Activated naive CD4-positive, alpha-beta T cell treated with anti-CD3 and anti-CD28 coated beads, Interleukin-2, amount 50 U/mL, for 72 hours (primary cell): ENCODE measurements around the gene PAF1. TPM values are rescaled to one million over a fixed set of nuclear protein-coding genes. Genes with fewer than 3 reads are reported as not detected.
A peak's percentile ranks its signal among the peaks of the same experiment; 100 is the strongest.

Source experiments
- ATAC-seq, 2 donors: fragments of 150-1000 bp; cut with Tn5 transposase; 2 replicates each; pipeline ENCODE4 v1.10.0; 2021; ENCODE audit warnings: mild to moderate bottlenecking in 2 of 2, moderate library complexity in 2 of 2
- DNase-seq, 2 donors: peaks; one replicate each; pipeline ENCODE4 v3.0.0; 2021 to 2022; ENCODE audit warnings: low spot score in 2 of 2
- H3K27ac Mint-ChIP-seq, 2 donors: one replicate each; pipeline ENCODE4 v1.8.0; 2022; ENCODE audit warnings: mild to moderate bottlenecking in 2 of 2, mixed read lengths in 2 of 2
- H3K36me3 Mint-ChIP-seq, 2 donors: one replicate each; pipeline ENCODE4 v1.8.0; 2022; ENCODE audit warnings: mixed read lengths in 2 of 2
- H3K9me3 Mint-ChIP-seq, 2 donors: one replicate each; pipeline ENCODE4 v1.8.0; 2022; ENCODE audit warnings: mixed read lengths in 2 of 2
- total RNA-seq, 2 donors: library from RNA; stranded (reverse); gene quantifications; one replicate each; pipeline ENCODE4 v1.2.3, GENCODE V29; 2022

The PAF1 gene
- total RNA-seq, 2 donors from 2014 or later, result 42.2 to 58.2 TPM

DNA sequence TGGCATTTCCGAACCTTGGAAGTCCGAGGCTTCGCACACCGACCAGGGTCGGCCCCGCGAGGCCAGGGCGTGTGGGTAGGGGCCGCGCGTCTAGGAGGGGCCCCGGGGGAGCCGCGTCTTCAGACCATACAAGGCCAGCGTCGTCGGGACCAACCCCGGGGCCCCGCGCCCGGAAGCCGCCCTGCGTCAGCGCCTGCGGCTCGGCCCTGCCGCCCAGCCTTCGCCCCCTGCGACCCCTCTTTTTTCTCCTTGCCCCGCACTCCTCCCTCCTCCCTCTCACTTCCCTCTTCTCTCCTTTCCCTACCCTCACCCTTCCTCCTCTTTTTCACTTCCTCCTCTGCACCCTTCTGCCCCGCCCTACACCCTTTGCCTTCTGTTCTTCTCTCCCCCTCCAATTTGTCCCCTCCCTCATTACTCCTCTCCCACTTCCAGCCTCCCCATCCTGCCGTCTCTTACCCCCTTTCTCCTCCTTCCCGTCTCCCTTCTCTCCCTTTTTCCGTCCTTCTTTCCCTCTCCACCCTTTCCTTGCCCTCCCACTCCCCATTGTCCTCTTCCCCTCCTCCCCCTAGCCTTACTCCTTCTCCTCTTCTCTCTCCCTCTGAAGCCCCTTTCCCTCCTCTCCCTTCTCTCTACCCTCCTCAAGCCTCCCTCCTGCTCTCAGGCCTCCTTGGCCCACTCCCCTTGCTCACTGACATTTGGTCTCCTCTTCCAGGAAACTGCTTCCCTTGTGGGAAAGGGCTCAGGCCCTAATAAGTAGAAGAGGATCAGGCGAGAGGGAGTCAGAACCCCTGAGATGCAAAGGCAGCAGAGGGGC, 19.3 kb upstream of the PAF1 start:
- H3K9me3 Mint-ChIP-seq, result no peaks in the 10 kb centered on the region
- peak; percentile 67 to 82 for DNase-seq
- H3K36me3 Mint-ChIP-seq, result peaks cover 34% of the 10 kb centered on the region in 2 donors
- peak overlapping the region; percentile 95 to 99 for H3K27ac Mint-ChIP-seq
- ATAC-seq, result peak; percentile 31 to 36

DNA sequence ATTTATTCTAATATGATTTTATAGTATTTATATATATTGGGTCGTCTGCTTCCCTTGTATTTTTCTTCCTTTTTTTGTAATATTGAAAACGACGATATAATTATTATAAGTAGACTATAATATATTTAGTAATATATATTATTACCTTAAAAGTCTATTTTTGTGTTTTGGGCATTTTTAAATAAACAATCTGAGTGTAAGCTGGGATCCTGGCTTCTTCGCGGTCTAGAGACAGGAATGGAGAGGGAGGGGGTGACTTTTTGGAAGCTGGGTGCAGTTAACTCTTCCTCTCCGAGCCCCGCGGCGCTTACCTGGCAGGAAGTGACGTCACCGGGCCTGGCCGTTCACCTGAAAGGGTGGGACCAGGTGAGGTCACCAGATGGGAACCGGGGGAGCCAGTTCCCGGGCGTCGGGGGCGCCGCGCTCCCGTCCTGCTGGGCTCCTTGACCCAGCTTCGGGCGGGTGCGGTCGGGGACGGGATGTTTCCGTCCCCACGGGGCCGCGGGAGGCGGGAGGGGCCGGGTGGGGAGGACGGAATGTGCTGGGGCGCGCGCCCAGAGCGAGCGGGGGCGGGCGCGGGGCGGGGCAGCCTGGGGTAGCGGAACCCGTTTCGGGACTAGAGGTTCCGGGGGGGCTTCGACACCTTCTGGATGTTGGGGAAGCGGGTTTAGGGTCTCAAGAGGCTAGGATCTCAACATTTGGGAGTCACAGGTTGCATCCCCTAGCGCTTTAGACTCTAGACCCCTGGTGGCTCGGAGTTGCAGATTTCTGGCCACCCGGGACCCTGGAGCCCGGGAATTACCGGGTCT, 18.5 kb upstream of the PAF1 start:
- peaks cover 32 to 34% of the 10 kb centered on the region in 2 donors for H3K36me3 Mint-ChIP-seq
- no peaks in the 10 kb centered on the region for H3K9me3 Mint-ChIP-seq
- DNase-seq, result peak; percentile 77 to 86
- ATAC-seq, result peak; percentile 5 to 7
- peak overlapping the region; percentile 95 to 99 for H3K27ac Mint-ChIP-seq

DNA sequence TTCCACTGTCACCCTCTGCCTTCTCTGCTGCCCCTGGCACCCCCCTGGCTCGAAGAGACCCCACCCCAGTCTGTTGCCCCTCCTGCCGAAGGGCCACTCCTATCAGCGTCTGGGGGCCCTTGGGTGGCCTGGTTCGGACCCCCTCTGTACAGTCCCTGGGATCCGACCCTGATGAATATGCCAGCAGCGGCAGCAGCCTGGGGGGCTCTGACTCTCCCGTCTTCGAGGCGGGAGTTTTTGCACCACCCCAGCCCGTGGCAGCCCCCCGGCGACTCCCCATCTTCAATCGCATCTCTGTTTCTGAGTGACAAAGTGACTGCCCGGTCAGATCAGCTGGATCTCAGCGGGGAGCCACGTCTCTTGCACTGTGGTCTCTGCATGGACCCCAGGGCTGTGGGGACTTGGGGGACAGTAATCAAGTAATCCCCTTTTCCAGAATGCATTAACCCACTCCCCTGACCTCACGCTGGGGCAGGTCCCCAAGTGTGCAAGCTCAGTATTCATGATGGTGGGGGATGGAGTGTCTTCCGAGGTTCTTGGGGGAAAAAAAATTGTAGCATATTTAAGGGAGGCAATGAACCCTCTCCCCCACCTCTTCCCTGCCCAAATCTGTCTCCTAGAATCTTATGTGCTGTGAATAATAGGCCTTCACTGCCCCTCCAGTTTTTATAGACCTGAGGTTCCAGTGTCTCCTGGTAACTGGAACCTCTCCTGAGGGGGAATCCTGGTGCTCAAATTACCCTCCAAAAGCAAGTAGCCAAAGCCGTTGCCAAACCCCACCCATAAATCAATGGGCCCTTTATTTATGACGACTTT, 17.7 kb upstream of the PAF1 start:
- DNase-seq (no peak), ATAC-seq (no peak)
- H3K9me3 Mint-ChIP-seq, result no peaks in the 10 kb centered on the region
- H3K27ac Mint-ChIP-seq, result peak overlapping the region; percentile 98 to 99
- H3K36me3 Mint-ChIP-seq, result peaks cover 24 to 34% of the 10 kb centered on the region in 2 donors

- ATAC-seq (no peak), DNase-seq (peak; percentile 60 to 76)
- Mint-ChIP-seq H3K9me3 (no peaks in the 10 kb centered on the region), H3K27ac (peak overlapping the region; percentile 98 to 99), H3K36me3 (peaks cover 24 to 34% of the 10 kb centered on the region in 2 donors)
Measured at GRCh38 chr19:39407660-39408391, 16.9 kb upstream of the PAF1 start.

- DNase-seq (peak in 1 of 2 donors; percentile 65), ATAC-seq (no peak)
- H3K36me3 Mint-ChIP-seq, result peaks cover 24 to 34% of the 10 kb centered on the region in 2 donors
- no peaks in the 10 kb centered on the region for H3K9me3 Mint-ChIP-seq
- peak overlapping the region; percentile 96 to 99 for H3K27ac Mint-ChIP-seq
Measured at GRCh38 chr19:39407410-39407659, 16.4 kb upstream of the PAF1 start.

DNA sequence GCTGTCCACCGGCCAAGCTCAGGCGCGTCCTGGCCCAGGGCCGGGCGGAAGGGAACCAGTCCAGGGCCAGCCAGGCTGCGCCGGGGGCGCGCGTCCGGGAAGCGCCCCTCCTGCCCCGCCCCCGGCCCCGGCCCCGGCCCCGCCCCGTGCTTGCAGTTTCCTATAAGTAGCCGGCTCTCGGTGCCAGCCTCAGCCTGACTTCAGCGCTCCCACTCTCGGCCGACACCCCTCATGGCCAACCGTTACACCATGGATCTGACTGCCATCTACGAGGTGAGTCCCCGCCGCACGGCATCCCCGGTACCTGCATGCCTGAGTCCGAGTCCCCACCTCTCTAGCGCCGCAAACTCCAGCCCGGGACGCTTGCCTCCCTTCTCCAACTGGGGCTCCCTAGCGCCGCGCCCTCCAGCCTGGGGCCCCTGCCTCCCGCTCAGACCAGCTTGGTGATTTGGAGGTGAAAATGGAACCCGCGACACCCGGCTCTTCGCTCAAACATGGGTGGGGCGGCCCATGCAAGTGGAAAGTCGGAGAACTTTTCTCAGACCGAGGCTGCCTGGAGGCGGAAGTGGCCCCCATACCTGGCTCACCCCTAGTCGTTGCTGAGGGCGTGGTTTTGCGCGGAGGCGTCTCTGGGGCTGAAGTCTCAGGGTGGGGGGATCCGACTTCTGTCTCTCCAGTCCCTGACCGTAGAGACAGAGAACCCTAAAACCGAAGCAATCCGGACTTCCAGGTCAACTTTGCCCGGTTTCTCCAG, 15.9 kb upstream of the PAF1 start, which contains the start of gene ZFP36:
TSS of gene ZFP36 (plus strand) at position 192 of the 754 bp plus-strand sequence. CDS start at position 250, 58 bp downstream.
- Mint-ChIP-seq H3K9me3 (no peaks in the 10 kb centered on the region), H3K27ac (peak within 1 kb of the TSS; percentile 98 to 99), H3K36me3 (peaks cover 24 to 34% of the 10 kb centered on the region in 2 donors)
- ATAC-seq (peak; percentile 19 to 42), DNase-seq (peak; percentile 88 to 89)

DNA sequence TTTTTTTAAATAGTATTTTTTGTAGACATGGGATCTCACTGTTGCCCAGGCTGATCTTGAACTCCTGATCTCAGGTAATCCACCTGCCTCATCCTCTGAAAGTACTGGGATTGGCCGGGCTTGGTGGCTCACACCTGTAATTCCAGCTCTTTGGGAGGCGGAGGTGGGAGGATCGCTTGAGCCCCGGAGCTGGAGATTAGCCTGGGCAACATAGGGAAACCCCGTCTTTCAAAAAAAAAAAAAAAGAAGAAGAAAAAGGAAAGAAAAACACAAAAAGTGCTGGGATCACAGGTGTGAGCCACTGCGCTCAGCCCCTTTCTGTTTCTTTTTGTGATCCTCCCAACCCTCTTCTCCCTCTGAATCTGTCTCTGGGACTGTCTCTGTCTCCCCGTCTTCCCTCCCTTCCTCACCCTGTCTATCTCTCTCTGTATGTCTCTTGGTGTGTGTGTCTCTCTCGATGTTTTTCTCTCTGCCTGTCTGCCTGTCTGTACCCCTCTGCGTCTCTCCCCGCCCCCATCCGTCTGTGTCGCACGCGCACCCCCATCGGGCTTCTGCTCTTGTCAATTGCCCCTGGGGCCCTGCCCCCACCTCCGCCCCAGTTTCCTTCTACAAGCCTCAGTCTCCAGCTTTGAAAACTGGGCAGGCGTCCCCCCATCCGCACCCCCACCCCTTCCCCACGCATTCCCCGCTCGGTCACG, 15.2 kb upstream of the PAF1 start:
- Mint-ChIP-seq H3K27ac (peak overlapping the region; percentile 94 to 99), H3K36me3 (peaks cover 24 to 29% of the 10 kb centered on the region in 2 donors), H3K9me3 (no peaks in the 10 kb centered on the region)
- ATAC-seq (peak in 1 of 2 donors; percentile 20), DNase-seq (peak in 1 of 2 donors; percentile 83)

DNA sequence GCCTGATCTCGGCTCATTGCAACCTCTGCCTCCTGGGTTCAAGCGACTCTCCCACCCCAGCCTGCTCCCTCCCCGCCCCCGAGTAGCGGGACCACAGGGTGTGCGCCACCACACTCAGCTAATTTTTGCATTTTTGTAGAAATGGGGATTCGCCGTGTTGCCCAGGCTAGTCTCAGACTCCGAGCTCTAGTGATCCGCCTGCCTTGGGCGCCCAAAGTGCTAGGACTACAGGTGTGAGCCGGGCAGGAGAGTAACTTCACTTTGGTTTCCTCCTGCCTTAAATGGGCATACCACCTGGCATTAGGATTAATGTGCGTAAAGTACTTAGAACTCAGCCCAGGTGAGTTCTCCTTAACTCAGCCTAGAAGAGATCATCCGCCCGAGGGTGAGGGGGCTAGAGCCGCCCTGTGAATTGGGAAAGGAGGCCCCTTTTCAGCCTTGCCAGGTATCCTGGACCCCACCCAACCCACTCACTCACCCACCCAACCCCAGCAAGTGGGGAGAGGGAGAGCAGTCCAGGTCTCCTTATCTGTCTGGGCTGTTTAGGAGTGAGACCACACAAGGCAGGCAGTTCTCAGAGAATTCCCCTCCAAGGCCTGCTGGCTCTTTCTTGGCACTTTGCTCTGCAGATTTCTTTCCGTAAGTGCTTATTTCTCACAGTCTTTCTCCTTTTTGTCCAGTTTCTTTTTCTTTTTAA, 14.5 kb upstream of the PAF1 start:
- Mint-ChIP-seq H3K36me3 (peaks cover 23 to 24% of the 10 kb centered on the region in 2 donors), H3K9me3 (no peaks in the 10 kb centered on the region), H3K27ac (peak overlapping the region in 1 of 2 donors; percentile 99)
- ATAC-seq, result no peak
- no peak for DNase-seq

DNA sequence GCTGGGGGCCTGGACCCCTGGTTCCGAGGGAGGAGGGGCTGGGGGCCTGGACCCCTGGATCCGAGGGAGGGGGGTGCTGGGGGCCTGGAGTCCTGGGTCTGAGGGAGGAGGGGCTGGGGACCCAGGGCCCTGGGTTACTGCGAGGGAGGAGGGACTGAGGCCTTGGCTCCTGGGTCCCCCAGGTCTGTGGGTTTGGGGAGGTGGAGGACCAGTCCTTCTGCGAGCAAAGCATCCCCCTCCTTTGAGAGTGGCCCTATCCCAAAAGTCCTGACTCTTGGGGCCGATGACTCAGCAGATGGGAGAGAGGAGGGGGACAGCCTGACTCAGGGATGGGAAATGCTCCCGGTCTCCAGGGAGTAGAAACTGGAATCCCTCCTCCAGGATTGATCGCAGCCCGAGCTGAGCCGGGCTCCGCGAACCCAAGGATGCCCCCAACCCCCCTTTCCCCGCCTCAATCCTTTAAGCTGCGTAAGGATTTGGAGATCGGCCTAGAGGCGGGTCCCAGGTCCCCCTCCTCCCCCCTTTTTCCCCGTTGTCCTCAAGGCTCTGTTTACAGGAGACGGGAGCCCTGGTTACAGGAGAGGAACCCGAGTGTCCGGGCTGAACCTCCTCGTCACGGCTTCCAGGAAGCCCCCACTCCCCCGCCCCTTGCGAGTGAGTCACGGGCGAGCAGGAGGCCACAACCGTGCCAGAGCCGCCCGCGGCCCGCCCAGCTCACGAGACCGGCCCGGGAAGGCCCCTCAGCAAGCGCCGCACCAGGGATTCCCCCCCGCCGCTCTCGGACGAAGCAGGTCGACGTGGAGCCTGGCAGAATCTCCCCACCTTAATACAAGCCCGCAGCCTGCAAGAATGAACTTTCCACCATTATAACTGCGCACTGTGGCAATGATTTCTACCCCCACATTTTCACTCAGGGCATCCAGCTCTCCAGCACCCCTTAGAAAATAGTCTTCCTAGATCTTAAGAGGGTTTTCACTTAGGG, 12.7 kb upstream of the PAF1 start:
- Mint-ChIP-seq H3K27ac (peak overlapping the region; percentile 98 to 99), H3K9me3 (no peaks in the 10 kb centered on the region), H3K36me3 (peaks cover 17 to 18% of the 10 kb centered on the region in 2 donors)
- DNase-seq (peak; percentile 89 to 99), ATAC-seq (peak; percentile 34 to 39)

DNA sequence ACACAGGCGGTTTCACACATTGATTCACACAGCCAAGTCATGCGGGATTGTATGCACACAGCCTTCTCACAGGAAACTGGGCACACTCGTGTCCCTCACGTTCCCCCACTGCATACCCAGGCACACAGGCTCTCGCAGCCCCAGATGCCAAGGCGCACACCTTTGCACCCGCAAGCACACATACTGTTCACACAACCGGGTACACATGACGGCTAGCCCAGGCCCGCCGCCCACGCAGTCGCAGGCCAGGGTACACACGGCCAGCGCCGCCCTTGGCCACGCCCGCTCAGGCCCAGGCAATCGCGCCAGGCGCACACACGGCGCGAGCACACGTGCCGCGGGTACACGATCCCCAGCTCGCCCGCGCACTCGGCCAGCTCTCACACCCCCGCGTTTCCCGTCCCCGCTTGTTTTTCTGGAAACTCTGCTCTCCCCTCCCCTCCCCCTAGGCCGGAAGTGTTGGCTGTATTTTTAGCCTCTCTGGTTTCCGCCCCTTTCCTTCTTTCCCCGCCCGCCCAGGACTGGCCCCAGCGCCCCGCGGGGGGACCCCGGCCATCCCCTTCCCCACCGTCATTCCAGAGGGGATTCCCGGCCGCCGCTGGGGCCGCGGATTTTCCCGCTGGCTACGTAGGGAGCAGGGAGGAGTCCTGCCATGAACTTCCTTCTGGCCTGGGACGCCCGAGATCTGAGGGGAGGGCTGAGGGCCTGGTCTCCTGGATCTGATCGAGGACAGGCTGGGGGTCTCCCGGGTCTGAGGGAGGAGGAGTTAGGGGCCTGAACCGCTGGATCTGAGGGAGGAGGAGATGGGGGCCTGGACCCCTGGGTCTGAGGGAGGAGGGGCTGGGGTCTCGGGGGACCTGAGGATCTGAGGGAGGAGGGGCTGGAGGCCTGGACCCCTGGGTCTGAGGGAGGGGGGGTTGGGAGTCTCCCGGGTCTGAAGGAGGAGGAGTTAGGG, 11.7 kb upstream of the PAF1 start:
- Mint-ChIP-seq H3K36me3 (peaks cover 7 to 8% of the 10 kb centered on the region in 2 donors), H3K27ac (peak overlapping the region; percentile 98 to 99), H3K9me3 (no peaks in the 10 kb centered on the region)
- DNase-seq, result peak; percentile 77 to 89
- peak; percentile 1 to 14 for ATAC-seq

DNA sequence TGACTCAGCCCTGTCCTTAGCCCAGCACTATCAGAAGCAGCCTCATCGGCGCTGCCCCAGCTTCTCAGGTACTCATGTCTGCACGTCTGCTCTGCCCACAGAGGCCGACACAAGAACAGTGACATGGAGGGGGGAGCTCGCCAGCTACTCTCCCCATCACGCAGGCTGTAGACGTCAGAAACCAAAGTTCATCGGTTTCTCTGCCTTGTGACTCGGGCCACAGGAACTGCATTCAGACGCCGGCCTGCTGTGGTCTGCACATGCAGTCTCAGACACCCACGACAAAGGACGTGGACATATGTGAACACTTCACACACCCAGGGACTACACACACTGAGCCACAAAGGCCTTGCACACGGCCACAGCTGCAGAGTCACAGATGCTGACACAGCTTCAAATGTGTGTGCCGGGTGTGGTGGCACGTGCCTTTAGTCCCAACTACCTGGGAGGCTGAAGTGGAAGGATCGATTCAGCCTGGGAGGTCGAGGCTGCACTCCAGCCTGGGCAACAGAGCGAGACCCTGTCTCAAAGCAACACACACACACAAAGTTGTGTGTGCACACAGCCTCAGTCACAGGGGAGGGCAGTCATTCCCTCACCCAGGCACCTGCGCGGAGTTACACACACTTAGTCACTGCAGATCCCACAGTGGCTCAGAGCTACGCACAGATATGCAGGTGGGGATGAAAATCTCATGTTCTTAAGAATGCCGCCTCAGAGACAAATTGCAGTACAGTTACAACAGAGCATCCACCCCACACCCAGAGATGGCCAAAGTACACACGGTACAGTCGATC, 10.8 kb upstream of the PAF1 start:
- Mint-ChIP-seq H3K9me3 (no peaks in the 10 kb centered on the region), H3K36me3 (peaks cover 0 to under 1% of the 10 kb centered on the region in 2 donors), H3K27ac (peak overlapping the region; percentile 69 to 99)
- peak; percentile 46 to 69 for ATAC-seq
- DNase-seq, result peak; percentile 62 to 93

DNA sequence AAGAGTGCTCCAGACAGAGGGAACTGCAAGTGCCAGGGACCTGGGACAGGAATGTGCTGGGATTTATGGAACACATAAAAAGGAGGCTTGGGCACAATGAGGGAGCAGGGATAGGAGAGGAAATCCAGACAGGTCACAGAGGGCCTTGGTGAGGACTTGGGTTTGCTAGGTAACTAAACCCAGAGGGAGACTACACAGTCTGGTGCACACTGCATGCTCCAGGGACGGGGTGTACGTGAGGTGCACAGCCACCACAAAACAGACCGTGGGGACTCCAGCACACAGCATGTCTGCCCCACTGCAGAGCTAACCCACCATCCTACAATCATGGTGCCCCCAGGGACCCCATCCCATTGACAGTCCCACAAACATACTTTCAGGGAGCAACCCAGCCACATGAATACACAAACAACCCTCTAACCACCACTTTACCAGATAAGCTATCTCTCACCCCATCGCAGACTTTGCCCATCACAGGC, 10.2 kb upstream of the PAF1 start:
- no peak for DNase-seq
- no peak for ATAC-seq

More for the DNA sequence above, 10.2 kb upstream of the PAF1 start:
- Mint-ChIP-seq H3K9me3 (no peaks in the 10 kb centered on the region), H3K27ac (peak overlapping the region; percentile 69 to 99), H3K36me3 (no peaks in the 10 kb centered on the region)
